Measurements from ENCODE around the gene GALNT16.
"Not testable (repeated sequence)": the region's sequence is repeated elsewhere in the genome, so short reads cannot be mapped to it uniquely, and the experiment has no call there.

The GALNT16 gene

DNA sequence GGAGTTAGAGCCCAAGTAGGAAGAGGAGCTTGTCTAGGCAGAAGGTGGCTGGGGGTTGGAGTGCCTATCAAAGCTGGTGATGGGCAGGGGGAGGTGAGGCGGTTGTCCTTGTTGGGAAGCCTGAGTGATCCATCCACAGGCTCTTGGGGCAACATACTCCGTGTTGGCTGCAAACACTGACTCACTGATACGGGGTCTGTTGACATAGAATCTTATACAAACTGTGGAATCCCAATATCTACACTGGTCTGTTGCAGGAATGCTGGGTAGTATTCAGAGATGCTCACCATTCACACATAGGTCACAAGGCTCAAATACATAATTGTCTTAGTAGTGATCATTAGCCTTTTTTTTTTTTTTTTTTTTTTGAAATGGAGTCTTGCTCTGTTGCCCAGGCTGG, 112.2 kb downstream of the GALNT16 start:
- no peak for DNase-seq

DNA sequence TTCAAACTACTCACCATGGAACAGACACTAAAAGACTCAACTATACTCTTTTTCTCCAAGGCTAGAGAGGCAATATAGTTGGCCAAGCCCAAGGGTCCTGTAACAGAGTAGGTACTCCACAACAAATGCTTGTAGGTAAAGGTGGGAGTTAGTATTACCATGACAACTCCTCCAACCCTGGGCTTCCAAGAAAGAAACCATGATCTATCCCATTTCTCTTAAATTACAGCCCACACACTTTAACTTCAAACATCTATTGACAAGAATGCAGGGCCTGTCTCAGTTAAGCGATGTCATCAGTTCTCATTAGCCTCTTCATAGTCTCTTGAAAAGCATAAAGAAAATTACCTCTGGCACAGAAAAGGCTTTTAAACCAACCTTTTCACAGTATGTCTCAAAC, 113.1 kb downstream of the GALNT16 start:
- no peak for DNase-seq

DNA sequence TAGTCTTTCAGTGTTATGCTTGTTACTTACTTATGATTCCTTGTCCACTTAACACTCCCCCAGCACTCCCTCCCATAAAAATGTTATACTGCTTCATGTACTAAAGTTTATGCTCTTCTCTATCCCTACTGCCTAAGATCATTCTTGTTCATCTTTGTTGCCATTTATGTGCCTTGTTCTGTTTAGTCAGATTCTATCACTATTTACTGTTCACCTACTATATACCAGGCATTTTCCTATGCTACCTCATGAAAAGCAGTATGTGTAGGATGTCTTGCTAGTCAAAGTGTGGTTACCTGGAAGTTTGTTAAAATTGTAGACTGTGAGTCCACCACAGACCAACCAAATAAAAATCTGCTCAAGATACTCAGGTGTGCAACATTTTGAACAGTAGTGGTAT, 114.3 kb downstream of the GALNT16 start:
- no peak for DNase-seq

DNA sequence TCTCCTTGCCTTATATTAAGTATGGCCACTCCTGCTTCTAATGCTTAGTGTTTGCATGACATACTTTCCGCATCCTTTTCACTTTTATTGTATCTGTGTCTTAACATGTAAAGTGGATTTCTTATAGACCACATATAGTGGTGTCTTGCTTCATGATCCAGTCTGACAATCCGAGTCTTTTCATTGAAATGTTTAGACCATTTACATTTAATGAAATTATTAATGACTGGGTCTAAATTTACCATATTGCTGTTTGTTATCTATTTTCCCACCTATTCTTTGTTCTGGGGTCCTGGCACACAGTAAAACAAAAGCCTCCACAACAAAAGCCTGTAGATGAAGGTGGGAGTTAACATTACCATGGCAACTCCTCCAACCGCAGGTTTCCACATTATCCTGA, 115.2 kb downstream of the GALNT16 start:
- DNase-seq, result no peak

DNA sequence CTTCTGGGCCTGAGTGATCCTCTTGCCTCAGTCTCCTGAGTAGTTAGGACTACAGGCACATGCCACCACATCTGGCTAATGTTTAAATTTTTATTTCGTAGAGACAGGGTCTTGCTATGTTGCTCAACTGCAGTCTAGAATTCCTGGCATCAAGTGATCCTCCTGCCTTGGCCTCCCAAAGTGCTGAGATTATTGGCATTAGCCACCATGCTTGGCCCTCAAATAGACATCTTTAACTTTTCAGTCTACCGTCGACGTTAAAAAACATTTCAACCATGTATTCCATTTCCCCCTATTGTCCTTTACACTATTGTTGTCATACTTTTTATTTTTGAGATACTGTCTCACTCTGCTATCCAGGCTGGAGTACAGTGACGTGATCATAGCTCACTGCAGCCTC, 115.8 kb downstream of the GALNT16 start:
- no peak for DNase-seq

DNA sequence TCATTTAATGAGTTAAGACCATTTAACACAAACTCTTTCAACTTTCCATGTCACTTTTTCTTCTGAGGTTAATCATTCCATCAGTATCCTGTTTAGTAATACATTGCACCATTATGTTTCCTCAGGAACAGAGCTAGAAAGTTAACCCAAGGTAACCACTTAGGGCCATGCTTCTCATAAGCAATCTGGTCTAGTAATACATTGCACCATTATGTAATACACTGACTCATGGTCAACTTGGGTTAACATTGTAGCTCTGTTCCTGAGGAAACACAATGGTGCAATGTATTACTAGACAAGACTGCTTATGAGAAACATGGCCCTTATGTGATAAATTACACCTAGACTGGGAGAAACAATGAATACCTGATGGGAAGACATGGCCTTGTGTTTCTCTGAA, 116.5 kb downstream of the GALNT16 start:
- DNase-seq, result no peak

DNA sequence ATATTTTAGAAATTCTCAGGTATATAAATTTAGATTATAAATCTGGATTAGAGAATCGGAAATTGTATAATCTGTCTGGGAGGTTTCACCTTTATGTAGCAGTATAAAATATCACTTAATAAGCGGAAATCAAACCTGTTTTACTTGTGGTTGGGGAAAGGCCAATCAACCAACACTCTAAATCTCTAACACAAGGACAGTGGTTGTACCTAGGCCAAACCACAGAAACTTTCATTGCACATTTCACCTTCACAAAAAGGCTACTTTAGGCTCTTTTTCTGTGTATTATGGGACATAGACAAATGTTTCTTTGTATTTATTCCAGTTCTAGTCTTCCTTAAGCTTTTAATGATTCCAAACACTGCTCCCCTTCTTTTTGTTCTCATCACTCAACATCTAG, 118.3 kb downstream of the GALNT16 start:
- DNase-seq, result no peak

DNA sequence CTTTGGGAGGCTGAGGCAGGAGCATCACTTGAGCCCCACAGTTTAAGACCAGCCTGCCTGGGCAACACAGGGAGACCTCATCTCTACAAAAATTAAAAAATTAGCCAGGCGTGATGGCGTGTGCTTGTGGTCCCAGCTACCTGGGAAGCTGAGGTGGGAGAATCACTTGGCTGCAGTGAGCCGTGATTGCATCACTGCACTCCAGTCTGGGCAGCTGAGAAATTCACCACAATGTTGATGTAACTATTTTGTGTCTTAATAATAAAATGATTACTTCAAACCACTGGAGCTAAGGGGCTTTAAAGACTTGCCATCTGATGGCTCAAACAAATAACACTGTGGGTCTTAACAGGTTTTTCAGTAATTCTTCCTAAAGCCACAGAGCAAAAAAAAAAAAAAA, 127.4 kb downstream of the GALNT16 start:
- DNase-seq, result no peak

DNA sequence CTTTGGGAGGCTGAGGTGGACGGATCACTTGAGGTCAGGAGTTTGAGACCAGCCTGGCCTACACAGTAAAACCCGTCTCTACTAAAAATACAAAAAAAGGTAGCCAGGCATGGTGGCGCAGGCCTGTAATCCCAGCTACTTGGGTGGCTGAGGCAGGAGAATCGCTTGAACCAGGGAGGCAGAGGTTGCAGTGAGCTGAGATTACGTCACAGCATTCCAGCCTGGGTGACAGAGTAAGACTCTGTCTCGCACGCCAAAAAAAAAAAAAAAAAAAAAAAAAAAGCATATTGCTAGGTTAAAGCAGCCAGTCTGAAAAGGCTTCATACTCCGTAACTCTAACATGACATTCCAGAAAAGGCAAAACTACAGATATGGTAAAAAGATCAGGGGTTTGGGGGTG, 131.4 kb downstream of the GALNT16 start:
- DNase-seq, result not testable (repeated sequence)

DNA sequence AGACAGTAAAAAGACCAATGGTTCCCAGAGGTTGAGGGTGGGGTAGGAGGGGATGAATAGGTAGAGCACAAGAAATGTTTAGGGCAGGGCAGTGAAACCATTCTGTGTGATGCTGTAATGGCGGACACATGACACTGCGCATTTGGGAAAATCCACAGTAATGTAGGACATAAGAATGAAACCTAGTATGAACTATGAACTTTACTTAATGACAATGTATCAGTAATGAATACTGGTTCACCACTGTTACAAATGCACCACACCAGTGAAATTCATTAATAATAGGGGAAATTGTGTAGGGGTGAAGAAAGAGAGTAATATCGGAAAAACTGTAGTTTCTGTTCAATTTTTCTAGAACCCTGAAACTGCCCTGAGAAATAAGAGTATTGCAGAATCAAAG, 132.5 kb downstream of the GALNT16 start:
- no peak for DNase-seq

DNA sequence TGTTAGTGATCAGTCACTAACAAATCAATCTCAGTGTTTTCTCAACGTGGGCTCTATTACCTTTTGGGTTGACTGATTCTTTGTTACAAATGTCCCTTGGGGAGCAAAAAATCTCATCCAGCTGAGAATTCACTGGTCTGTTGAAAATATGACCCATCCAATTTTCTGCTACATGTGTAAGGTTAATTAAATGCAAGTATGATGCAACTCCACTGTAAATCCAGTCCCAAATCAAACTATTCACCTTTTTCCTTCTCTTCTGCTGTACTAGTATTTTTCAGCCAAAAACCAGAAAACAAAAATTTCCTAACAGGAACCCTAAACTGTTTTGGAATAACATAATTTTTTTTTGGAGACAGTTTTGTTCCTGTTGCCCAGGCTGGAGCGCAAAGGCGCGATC, 136.0 kb downstream of the GALNT16 start:
- no peak for DNase-seq

DNA sequence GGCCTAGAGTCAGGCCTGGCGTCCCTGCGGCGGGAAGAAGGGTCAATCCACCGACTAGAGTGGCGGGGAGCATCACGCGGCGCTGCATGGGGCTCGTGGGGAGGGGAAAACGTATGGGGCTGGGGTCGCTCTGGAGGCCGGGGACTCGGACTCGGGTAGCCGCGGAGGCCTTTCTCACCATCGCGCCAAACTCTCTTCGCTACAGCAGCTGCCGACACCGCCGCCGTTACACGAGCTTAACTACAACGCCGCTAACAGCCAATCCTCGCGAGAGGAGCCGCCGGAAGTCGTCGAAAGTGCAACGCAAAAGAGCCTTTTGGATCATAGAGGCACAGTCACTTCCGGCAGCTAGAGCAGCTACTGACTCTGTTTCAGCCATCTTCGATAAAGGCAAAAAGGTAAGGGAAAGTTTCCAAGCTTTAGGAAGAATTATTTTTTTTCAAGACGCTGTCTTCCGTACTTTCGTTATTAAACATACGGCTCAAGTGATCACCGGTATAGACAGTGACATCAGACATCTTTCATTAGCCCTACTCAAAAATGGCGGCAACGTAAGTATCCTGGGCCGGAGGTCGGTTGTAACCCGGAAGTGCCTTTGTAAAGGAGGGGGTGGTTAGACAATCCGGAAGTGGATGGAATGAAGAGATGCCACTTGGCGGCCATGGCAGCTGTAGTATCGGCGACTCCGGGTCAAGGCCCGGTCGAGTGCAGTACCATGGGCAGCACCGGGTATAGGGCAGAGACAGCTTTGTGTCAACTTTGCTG, 138.3 kb downstream of the GALNT16 start, which contains the start of the genes ERH and SLC39A9:
TSS of gene ERH (minus strand) at position 247 of the 765 bp plus-strand sequence. CDS start at position 181, 66 bp downstream.
TSS of gene SLC39A9 (plus strand) at position 640 of the 765 bp plus-strand sequence. CDS start 678 bp downstream, outside the sequence.
- peak; percentile 93 for DNase-seq

DNA sequence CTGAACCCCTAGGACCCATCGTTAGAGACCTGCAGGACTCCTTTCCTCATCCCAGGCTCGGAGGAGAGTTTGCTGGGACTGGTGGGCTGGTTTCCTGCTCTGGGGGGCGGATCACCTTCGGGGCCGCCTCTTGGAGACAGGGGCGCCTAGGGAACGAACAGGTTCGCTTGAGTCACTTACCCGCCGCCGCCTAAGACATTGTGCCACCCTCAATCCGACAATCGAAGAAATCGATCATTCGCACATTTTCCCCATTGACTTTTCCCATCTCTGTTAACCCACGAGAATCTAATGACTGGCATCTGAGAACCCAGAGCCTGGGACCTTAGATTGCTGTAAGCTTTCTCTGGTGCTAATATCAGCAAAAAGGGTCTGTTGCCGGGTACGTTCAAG, 138.9 kb downstream of the GALNT16 start:
- no peak for DNase-seq

DNA sequence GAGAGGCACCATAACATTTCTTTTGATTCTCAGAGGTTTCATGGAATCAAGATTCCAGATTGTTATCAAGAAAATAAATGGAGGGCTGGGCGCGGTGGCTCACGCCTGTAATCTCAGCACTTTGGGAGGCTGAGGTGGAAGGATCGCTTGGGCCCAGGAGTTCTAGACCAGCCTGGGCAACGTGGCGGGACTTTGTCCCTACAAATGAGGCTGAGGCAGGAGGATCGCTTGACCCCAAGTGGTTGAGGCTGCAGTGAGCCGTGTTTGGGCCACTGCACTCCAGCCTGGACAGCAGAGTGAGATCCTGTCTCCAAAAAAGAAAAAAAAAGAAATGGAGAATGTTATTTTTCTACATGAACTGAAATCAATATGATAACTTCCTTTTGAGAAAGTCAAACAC, 139.8 kb downstream of the GALNT16 start:
- DNase-seq, result no peak

DNA sequence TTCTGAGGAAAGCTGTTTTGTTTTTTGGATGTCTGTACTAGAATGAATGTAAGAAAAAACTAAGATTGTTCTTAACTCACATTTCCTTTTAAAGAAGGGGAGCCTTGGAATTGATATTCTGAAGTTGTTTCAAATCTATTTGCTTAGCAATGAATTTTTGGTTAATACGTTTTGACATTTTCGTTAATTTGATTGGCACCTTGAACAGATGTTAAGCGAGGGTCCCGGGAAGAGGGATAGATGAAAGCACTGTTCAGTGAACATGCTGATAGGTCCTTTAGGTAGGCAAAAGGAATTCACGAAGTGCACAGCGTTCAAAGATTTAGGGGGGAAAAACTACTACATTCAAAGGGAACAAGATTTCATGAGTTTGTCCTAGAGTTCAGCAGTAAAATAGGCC, 140.2 kb downstream of the GALNT16 start:
- no peak for DNase-seq

DNA sequence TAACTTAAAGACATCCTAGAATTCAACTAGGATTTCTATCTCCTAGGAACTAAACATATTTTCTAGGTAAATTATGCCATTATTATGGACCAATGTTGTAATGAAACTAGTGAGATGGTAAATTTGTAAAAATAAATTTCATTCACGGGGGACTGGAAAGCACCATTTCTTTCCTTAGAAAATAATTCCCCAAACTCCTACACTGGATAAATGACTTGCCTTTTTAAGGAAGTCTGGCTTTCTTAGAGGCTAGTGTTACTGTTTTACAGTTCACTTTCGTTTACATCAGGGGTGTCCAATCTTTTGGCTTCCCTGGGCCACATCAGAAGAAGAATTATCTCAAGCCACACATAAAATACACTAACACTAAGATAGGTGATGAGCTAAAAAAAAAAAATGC, 141.9 kb downstream of the GALNT16 start:
- no peak for DNase-seq

DNA sequence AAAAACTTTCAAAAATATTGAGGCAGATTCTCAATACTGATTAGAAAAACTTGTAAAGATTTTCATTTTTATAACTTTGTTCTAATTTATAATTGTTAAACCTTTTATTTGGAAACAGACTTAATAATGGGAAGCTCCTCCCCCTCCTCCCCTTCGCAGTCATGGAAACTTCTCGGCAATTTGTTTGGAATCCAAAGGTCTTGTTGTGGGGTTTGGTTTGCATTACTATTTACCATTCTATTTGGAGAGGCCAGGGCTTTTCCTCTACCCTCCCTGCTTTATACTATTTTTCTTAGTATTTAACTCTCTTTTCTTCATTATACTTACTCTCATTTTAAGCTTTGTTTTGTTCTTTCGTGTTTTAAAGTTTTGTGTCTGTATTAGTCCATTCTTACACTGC, 144.5 kb downstream of the GALNT16 start:
- no peak for DNase-seq

DNA sequence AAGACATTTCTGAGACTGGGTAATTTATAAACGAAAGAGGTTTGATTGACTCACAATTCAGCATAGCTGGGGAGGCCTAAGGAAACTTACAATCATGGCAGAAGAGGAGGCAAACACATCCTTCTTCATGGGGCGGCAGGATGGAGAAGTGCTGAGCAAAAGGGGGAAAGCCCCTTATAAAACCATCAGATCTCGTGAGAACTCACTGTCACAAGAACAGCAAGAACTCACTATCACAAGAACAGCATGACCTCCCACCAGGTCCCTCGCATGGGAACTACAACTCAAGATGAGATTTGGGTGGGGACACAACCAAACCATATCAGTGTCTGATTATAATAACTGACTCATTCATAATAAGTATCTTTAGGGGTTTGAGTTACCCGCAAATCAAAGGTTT, 144.9 kb downstream of the GALNT16 start:
- DNase-seq, result no peak

DNA sequence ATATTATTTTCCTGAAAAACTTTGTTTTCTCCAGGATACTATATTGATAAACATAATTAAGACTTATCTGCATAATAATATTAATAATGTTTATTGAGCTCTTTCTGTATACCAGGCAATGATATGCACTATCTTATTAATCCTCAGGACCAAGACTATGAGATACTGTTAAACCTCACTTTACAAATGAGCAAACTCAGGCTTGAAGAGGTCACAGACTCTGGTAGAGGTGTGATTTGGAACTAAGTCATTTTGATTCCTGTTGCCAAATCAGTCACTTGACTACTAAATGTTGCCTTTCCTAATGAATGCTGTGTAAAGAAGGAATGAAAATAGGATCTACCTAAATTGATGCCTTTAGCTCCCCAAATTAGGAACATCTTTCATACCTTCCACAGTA, 145.8 kb downstream of the GALNT16 start:
- DNase-seq, result no peak
